NCI-H187 treated with DMSO at 0.1 percent for 48 hours (cell line): ENCODE measurements around the gene EME2.
"Not testable (repeated sequence)": the region's sequence is repeated elsewhere in the genome, so short reads cannot be mapped to it uniquely, and the experiment has no call there.

Experiments
- DNase-seq: peaks from one replicate; lab custom pipeline; 2025; lab: John Stamatoyannopoulos, UW

The EME2 gene, protein sequence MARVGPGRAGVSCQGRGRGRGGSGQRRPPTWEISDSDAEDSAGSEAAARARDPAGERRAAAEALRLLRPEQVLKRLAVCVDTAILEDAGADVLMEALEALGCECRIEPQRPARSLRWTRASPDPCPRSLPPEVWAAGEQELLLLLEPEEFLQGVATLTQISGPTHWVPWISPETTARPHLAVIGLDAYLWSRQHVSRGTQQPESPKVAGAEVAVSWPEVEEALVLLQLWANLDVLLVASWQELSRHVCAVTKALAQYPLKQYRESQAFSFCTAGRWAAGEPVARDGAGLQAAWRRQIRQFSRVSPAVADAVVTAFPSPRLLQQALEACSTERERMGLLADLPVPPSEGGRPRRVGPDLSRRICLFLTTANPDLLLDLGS

DNA sequence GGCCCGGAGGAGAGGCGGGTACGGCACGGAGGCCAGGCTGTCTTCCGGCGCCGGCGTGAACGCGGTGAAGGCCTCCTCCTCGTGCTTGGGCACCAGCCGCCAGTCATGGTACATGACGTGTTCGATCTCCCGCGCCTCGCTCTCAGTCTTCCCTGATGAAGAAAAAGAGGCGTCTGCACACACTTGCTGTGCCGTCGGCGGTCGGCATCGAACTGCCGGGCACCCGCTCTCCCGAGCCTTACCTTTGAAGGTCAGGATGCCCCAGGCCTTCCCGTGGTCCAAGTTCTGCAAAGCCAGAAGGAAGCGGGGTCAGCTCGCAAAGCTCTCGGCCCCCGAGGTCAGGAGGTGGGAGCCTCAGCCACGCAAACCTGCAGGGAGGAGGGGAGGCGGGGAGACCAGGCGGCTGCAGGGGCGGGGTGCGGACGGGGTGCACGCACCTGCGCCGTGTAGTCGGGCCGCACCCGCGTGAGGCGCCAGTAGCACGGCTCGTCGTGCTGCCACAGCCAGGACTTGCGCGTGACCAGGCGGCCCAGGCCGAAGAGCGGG is at the start of gene EME2:
Gene EME2, plus strand, starts transcription at position 449 of the 546 bp plus-strand sequence. CDS start 418 bp downstream, outside the sequence.
- no peak for DNase-seq

DNA sequence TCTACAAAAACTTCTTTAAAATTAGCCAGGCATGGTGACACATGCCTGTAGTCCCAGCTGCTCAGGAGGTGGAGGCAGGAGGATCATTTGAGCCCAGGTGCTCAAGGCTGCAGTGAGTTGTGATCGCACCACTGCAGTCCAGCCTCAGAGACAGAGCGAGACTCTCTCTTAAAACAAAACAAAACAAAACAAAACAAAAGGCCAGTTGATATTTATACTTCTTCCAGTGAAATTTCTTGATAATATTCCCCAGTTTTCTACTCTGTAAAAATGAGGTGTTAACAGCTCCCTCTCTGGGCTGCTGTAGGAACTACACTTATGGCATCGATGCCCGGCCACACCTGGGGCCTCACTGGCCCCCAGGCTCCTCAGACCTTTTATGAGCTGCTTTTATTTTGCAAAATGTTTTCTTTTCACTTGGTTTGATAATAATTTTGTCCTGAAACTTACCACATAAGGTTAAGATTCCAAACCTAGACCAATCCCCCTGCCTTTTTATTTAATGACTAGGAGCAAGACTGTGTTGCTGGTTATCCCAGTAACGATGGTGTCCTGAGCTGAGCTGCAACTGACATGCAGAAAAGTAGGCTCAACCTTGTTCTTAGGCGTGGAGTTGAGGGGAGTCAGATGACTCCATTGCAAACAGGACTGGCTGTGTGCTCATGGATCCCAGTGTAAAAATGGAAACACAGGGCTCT is 49.0 kb upstream of the EME2 start:
- no peak for DNase-seq

DNA sequence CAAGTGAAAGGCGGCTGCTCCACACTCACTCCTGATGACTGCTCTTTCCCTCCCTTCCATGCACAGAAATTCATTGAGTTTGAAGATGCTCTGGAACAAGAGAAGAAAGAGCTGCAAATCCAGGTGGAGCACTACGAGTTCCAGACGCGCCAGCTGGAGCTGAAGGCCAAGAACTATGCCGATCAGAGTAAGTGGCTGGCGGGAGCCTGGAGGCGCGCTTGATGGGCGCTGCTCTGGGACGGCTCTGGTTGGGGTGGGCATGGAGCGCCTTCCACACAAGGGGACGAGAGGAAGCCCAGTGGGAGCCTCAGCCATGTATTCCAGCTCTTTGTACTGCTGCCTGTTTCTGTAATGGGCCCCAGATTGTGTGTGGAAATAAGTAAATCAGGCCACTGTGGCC is 48.1 kb upstream of the EME2 start:
- no peak for DNase-seq

DNA sequence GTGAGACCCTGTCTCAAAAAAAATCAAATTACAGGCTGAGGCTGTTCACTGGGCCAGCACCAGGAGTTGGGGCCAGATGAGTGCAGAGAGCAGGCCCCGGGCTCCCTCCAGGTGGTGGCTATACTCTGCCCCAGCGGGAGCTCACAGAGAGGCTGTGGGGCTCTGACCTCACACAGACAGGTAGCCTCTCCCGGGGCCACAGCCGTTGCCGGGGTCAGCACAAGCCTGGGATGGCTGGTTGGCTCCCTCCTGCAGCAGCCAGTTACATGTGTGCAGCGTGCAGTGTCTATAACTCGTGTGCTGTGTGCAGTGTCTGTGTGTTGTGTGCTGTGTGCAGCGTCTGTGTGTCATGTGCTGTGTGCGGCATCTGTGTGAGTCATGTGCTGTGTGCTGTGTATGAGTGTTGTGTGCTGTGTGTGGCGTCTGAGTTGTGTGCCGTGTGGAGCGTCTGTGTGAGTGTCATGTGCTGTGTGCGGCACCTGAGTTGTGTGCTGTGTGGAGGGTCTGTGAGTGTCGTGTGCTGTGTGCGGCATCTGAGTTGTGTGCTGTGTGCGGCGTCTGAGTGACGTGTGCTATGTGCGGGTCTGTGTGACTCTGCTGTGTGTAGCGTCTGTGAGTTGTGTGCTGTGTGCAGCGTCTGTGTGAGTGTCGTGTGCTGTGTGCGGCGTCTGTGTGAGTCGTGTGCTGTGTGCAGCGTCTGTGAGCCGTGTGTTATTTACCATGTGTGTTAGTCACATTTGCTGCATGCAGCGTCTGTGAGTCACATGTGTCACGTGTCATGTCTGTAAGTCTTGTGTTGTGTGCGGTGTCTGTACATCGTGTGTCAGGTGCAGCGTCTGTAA is 45.7 kb upstream of the EME2 start:
- no peak for DNase-seq

DNA sequence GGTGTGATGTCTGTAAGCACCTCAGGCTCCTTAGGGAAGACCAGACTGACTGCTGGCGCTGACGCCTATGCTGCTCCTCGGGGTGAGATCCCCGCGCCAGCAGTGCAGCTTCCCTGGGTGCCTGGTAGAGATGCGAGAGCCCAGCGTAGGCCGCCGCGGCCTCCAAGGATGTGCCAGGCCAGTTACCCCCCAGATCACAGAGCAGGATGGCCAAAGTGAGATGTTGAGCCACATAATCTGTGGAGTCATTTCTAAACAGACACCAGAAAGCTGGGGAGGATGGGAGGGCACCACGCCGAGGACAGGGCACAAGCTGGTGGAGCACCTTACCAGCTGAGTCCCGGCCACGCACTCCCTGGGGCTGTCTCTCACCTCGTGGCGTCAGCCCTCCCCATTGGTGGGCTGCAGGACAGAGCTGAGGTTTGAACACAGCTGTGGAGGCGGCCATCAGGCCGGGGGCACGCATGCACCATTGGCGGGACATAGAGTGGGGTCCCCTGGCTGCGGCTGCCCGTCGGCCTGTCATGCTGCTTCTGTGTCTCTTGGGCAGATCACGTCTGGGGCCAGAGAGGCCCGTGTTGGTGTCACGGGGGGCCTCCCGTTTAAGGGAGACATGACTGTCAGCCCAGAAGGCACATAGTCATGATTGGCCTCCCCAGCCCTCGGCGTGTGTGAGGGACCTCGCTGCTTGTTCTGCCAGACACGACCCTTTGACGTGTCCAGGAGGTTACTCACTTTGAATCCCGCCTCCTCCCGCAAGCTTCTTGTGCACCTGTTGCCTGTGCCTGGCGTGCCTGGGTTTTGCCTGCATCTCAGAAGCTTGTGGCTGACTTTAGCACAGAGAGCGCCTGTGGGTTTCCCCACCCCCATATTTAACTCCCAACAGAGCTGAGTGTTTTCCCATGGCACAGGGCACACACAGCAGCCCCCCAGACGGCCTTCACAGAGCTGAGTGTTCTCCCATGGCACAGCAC is 44.7 kb upstream of the EME2 start:
- no peak for DNase-seq

DNA sequence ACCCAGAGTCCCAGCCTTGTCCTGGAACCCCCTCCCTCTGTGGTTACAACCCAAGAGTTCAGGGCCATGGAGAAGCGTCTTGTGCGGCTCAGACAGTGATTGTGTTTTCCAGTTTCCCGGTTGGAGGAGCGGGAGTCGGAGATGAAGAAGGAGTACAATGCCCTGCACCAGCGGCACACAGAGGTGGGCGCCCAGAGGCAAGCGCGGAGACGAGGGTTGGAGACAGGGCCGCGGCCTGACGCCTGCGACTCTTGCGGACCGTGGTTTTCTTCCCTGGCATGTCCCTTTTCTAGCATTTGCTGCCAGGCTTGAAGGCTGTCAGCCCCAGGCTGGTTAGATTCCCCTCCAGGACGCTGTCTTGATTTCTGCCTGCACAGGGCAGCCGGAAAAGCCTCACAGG is 43.6 kb upstream of the EME2 start:
- no peak for DNase-seq

DNA sequence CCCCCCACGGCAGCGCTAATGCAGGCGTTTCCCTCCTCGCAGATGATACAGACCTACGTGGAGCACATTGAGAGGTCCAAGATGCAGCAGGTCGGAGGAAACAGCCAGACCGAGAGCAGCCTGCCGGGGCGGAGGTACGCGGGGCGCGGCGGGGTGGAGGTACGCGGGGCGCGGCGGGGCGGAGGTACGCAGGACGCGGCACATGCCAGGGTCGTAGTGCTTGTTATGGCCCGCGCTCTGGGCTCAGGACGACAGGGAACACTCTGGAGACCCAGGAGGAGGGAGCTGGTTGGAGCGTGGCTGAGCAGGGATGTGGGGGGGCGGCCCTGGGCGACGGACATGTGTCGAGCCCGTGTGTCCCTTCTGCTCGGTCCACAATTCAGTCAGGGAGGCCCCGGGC is 43.2 kb upstream of the EME2 start:
- no peak for DNase-seq

DNA sequence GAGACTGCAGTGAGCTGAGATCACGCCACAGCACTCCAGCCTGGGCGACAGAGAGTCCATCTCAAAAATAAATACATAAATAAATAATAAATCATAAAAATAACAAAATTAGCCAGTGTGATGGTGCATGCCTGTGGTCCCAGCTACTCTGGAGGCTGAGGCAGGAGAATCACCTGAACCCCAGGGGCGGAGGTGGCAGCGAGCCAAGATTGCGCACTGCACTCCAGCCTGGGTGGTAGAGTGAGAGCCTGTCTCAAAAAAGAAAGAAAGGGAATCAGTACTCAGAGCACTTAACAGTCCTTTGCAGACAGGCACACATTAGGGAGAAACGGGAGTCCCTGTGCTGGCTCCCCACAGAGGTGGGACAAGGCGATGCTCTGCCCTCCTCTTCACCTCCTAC is 41.5 kb upstream of the EME2 start:
- DNase-seq = no peak

DNA sequence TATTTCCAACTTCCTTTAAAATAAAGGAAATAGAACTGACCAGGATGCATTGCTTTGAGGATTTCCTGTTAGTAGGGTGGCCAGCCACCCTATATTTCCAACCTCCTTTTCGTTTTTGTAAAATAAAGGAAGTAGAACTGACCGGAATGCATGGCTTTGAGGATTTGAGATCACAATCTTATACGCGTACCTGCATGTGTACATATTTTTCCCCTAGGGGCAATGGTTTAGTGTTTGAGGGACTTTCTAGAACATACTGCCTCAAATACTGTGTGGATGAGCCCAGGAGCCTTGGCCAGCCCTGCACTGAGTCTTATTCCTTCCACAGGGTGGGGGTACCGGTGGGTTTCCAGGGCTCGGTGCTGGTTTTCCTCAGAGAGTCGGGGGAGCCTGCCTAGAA is 41.0 kb upstream of the EME2 start:
- no peak for DNase-seq

DNA sequence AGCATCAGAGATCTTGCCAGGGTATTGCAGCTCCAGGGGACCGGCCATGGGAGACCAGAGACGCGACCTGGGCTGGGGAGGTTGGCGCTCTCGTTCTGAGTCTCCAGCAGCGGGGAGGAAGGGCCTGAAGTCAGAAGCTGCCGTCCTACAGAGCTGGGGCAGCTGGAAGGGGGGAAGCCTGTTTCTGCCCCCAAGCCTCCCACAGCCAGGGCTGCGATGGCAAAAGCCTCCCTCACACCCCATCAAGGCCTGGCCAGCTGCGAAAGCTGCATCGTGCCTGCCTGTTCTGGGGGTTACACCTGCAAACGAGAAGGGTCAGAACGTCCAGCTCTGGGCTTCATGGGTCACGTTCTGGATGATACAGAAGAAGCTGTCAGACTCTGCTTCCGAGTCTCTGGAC is 40.5 kb upstream of the EME2 start:
- DNase-seq = no peak

DNA sequence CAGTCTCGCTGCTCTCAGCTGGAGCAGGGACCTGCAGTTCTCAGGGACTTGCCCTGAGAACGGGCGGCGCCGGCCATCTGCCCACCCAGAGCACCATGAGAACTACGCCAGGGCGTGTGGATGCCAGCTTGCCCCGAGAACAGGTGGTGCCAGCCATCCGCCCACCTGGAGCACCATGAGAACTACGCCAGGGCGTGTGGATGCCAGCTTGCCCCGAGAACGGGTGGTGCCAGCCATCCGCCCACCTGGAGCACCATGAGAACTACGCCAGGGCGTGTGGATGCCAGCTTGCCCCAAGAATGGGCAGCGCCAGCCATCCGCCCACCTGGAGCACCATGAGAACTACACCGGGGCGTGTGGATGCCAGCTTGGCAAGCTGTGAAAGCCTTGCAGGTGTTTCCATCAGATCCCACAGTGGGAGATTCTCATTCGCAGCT is 40.0 kb upstream of the EME2 start:
- not testable (repeated sequence) for DNase-seq

DNA sequence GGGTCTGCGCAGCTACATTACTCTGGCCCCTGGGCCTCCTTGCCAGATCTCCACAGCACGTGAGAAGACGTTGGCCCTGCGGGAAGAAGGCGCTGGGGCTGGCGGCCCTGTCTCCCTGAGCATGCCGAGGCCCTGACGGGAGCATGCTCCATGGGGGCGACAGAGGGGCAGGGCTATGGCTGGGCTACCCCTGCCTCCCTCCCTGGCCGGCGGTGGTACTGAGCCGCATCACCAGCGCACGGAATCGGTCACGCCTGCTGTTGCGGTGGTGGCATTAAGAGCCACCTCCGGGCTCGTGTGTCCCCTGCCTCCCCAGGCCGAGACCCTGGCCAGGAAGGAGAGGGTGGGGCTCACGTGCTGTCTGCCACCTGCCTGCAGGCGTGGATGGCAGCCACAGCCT is 38.5 kb upstream of the EME2 start:
- no peak for DNase-seq

DNA sequence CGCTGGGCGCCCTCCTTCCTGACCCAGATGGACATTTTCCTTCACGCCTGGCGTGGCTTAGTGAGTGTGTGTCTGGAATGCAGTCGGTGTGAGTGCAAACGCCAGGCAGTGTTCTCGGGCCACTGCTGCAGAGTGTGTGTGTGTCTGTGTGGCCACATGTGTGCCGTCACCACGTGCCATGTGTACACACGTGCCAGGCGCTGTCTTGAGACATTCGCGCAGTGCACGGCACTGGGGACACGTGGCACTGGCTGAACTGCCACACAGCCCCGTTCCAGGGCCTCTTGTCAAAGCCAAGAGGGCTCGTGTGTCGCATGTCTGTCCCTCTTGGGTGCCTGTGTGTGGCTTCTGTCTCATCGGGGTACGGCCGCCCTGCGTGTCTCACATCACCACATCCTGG is 37.8 kb upstream of the EME2 start:
- no peak for DNase-seq

DNA sequence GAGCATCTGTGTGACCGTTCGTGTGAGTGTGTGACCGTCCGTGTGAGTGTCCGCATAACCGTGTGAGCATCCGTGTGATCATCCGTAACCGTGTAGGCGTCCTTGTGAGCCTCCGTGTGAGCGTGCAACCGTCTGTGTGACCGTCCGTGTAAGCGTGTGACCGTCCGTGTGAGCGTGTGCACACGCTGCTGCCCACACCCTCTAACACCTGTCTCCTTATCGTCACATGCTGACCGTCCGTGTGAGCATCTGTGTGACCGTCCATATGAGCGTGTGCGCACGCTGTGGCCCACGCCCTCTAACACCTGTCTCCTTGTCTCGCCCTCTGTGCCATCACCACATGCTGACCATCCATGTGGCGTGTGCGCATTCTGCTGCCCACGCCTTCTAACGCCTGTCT is 32.4 kb upstream of the EME2 start:
- no peak for DNase-seq

DNA sequence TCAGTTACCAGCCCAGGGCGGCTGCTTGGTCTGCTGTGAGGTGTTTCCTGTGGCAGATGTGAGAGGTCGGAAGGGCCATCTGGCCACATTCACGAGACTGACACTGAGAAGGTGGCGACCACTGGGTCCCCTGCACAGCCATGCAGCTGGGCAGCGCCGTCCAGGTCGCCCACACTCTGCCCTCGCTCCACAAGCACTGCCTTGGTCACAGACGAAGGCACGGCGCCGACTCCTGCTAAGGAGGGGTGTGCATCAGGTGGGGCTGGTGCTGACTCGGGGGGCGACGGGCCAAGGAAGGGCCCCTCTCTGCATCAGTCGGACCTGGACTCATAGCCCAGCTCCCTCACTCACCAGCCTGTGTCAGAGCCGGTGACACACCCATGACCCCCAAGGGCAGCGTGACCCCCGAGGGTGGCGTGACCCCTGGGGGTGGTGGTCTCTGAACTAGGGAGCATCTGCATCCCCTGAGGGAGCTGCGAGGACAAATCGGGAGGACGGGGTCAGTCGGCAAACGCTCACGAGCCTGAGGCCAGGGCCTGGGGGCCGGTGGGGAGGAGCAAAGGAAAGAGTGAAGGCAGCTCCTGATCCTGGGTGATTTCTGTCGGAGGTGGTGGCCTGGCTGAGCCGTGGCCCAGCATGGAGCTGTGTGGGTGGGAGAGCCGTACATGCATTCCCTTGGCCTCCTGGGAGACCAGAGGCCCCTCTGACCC is 31.7 kb upstream of the EME2 start:
- DNase-seq = no peak

DNA sequence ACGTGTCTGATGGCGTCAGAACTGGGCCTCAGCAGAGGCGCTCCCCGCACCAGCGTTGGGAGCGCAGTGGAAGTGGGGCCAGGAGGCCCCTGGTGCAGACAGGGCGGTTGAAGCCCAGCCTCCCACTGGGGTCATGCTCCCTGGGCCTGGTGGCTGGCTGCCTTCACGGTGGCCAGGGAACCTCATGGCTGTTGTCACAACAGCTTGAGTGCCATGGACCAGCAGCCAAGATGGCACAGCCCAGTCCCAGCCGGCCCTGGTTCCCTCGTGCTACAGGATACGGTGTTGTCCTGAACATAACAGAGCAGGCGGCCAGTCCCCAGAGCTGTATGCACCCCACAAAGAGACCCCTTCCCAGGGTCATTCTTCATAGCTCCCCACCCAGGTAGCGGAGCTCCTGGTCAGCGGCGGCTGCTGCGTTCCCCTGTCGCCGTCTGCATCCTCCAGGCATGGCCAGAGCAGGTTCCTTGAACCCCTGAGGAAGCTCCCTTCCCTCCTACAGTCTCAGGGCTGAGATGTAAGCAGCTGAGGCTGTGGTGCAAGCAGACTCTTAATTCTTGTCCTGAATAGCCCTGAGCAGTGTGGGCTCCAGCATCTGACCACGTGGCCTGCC is 31.0 kb upstream of the EME2 start:
- DNase-seq = no peak

DNA sequence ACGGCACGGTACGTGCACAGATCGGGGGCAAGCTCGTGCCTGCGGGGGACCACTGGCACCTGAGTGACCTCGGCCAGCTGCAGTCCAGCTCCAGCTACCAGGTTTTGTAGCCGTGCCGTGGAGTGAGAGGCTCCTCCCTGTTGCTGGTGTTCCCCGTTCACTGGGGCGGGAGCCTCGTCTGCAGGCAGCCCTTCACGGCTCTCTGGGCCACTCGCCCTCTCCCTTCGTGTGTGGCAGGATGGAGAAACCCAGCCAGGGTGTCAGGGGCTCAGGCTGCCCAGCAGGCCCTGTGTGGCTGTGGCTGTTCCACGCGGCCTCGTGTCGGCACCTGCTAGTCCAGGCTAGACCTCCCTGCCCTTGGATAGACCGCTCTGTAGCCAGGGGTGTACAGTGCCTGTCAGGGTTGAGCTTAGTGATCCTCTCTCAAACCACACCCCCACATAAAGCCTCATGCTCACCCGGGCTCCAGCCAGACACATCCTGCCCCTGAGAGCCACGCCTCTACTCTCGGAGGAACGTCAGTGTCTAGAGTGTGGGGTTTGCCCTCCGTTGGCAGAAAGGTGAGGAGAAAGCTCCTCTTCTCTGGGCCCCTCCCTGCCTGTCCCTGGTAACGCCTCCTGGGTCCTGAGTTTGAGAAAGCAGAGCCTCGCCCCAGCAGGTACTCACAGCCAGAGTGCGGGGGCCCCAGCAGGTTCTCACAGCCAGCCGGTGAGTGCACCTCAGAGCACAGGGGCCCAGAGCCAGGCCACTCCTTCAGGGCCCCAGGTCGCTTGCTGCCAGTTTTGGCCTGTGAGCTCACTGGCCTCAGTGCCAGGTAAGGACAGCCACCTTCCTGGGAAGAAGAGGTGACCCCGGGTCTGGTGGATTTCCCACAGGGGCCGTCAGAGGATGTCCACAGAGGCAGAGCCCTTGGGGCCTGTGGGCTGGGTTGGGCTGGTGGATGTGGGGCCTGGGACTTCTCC is 29.0 kb upstream of the EME2 start:
- no peak for DNase-seq

DNA sequence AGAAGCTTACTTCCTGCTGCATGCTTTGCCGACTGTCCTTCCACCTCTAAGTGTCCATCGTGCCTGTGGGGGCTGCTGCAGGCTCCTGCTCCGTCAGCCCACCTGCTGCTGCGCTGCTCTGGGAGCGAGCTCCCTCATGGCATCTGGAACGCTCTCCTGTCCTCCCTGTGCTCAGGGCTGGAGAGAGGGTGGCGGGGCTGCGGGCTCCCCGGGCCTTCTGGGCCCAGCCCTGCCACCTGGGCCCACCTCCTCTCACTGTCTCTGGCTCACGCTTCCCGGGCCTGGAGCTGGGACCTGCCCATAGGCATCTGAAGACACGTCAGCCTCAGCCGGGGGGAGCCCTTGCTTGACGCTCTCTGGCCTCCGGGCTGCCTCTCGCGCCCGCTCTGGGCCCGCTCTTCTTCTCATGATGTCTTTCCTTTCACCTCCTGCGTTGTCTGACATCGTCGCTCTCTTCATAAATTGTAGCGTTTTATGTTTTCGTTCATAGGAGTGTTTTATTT is 28.2 kb upstream of the EME2 start:
- no peak for DNase-seq
